Neural progenitor cell (in vitro differentiated cells): ENCODE data around the gene POMZP3.
"Not testable (repeated sequence)": the region's sequence is repeated elsewhere in the genome, so short reads cannot be mapped to it uniquely, and the experiment has no call there.

Source experiments
- CTCF ChIP-seq: fragments of 200-600 bp; sonication (generic); IDR thresholded peaks from 2 replicates; pipeline ENCODE4 v1.5.1; 2017; ENCODE audit warnings: antibody characterized with exemption, mild to moderate bottlenecking
- EZH2 ChIP-seq: fragments of 200-600 bp; sonication (generic); IDR thresholded peaks from 2 replicates; pipeline ENCODE4 v1.6.1; 2017; ENCODE audit warnings: antibody characterized with exemption, mild to moderate bottlenecking, moderate library complexity
- EZH2phosphoT487 ChIP-seq: fragments of 200-600 bp; sonication (generic); IDR thresholded peaks from 2 replicates; pipeline ENCODE4 v1.6.1; 2017; ENCODE audit warnings: antibody characterized with exemption

- not testable (repeated sequence) for TF ChIP-seq CTCF, EZH2, EZH2phosphoT487
Measured at GRCh38 chr7:76592694-76593093, 34.4 kb downstream of the POMZP3 start.
